ENCODE data around the gene TRIM2.

TRIM2 gene

GRCh38 chr4:153257151-153257620, 52.9 kb downstream of the TRIM2 start:
- DNase-seq: no peak

- no peak for DNase-seq
Observed at GRCh38 chr4:153257991-153258390, 53.7 kb downstream of the TRIM2 start.

GRCh38 chr4:153258750-153259149, 54.5 kb downstream of the TRIM2 start:
- DNase-seq: no peak

GRCh38 chr4:153259661-153260060, 55.4 kb downstream of the TRIM2 start:
- no peak for DNase-seq

- DNase-seq: no peak
Observed at GRCh38 chr4:153260132-153260531, 55.9 kb downstream of the TRIM2 start.

- no peak for DNase-seq
Observed at GRCh38 chr4:153260553-153261300, 56.5 kb downstream of the TRIM2 start.

- DNase-seq: no peak
Observed at GRCh38 chr4:153261461-153261860, 57.2 kb downstream of the TRIM2 start.

GRCh38 chr4:153261914-153262313, 57.7 kb downstream of the TRIM2 start:
- DNase-seq: no peak

- no peak for DNase-seq
Observed at GRCh38 chr4:153265306-153266047, 61.2 kb downstream of the TRIM2 start.

- DNase-seq: no peak
Observed at GRCh38 chr4:153266988-153267387, 62.7 kb downstream of the TRIM2 start.

- DNase-seq: no peak
Observed at GRCh38 chr4:153267890-153268289, 63.6 kb downstream of the TRIM2 start.

- DNase-seq: no peak
Observed at GRCh38 chr4:153268295-153268694, 64.1 kb downstream of the TRIM2 start.

- DNase-seq: no peak
Observed at GRCh38 chr4:153269218-153269990, 65.2 kb downstream of the TRIM2 start.

GRCh38 chr4:153270361-153270760, 66.1 kb downstream of the TRIM2 start:
- DNase-seq: no peak

- no peak for DNase-seq
Observed at GRCh38 chr4:153271820-153272219, 67.6 kb downstream of the TRIM2 start.

GRCh38 chr4:153273751-153274150, 69.5 kb downstream of the TRIM2 start:
- DNase-seq: no peak

- no peak for DNase-seq
Observed at GRCh38 chr4:153274967-153275366, 70.7 kb downstream of the TRIM2 start.

GRCh38 chr4:153275380-153276276, 71.4 kb downstream of the TRIM2 start:
- no peak for DNase-seq

- DNase-seq: no peak
Observed at GRCh38 chr4:153276971-153277370, 72.7 kb downstream of the TRIM2 start.

- DNase-seq: no peak
Observed at GRCh38 chr4:153281476-153281875, 77.2 kb downstream of the TRIM2 start.

- DNase-seq: no peak
Observed at GRCh38 chr4:153282023-153282422, 77.8 kb downstream of the TRIM2 start.

- no peak for DNase-seq
Observed at GRCh38 chr4:153283260-153283659, 79.0 kb downstream of the TRIM2 start.
